HEK293 (cell line): Measurements from ENCODE around the gene SLC49A3.
"Not testable (repeated sequence)": the region's sequence is repeated elsewhere in the genome, so short reads cannot be mapped to it uniquely, and the experiment has no call there.

ENCODE experiments used
- CTCF ChIA-PET: fragments of 350-600 bp; formaldehyde crosslinking; extraction: SDS; loops from one replicate; lab custom pipeline; 2021; ENCODE audit warnings: antibody characterized with exemption; lab: Yijun Ruan, JAX
- POLR2A ChIA-PET: fragments of 300-600 bp; formaldehyde crosslinking; extraction: SDS; loops from one replicate; lab custom pipeline; 2020; ENCODE audit warnings: antibody characterized with exemption, inconsistent platforms; lab: Yijun Ruan, JAX
- H3K27ac ChIP-seq: fragments of 200-500 bp; sonication (Bioruptor generic); 2 replicates; pipeline ENCODE4 v1.5.1; 2014; ENCODE audit warnings: low read depth, low read length, control low read depth, inconsistent platforms; ENCODE audit errors: extremely low read depth
- H3K36me3 ChIP-seq, 2 experiments: fragments of 200-500 bp in 1 of 2; sonication (Bioruptor generic) in 1 of 2; 1 replicate in 1 of 2; 2 replicates in 1 of 2; pipeline ENCODE4 v1.5.1; 2014 to 2017; ENCODE audit warnings: inconsistent platforms in 2 of 2, low read length in 2 of 2; ENCODE audit not compliant: control insufficient read depth in 2 of 2, insufficient read depth in 1 of 2
- H3K4me1 ChIP-seq: fragments of 200-500 bp; sonication (Bioruptor generic); 2 replicates; pipeline ENCODE4 v1.5.1; 2014; ENCODE audit warnings: mild to moderate bottlenecking, low read length, inconsistent platforms; ENCODE audit not compliant: control insufficient read depth, insufficient read depth
- H3K4me3 ChIP-seq: 2 replicates; pipeline ENCODE4 v1.5.1; 2011; ENCODE audit warnings: low read depth, mild to moderate bottlenecking, control low read depth, low read length, moderate library complexity
- H3K9me3 ChIP-seq: fragments of 200-500 bp; sonication (Bioruptor generic); 2 replicates; pipeline ENCODE4 v1.5.1; 2014; ENCODE audit warnings: low read depth, low read length, inconsistent platforms; ENCODE audit not compliant: control insufficient read depth, insufficient read depth
- HOXC10 ChIP-seq: sonication (generic); formaldehyde crosslinking; IDR thresholded peaks from 2 replicates; pipeline ENCODE4 v1.8.1; 2023; ENCODE audit warnings: mild to moderate bottlenecking, missing genetic modification reagents
- RBAK ChIP-seq: fragments of 450-650 bp; formaldehyde crosslinking; IDR thresholded peaks from 2 replicates; pipeline ENCODE4 v1.5.1; 2016; ENCODE audit warnings: missing biosample characterization, missing genetic modification characterization
- SP2 ChIP-seq: fragments of 450-650 bp; formaldehyde crosslinking; IDR thresholded peaks from 2 replicates; pipeline ENCODE4 v1.5.1; 2016; ENCODE audit warnings: missing biosample characterization, missing genetic modification characterization
- ZFP69B ChIP-seq: fragments of 450-650 bp; formaldehyde crosslinking; IDR thresholded peaks from 2 replicates; pipeline ENCODE4 v1.5.1; 2016; ENCODE audit warnings: missing biosample characterization, missing genetic modification characterization
- ZNF121 ChIP-seq: fragments of 450-650 bp; formaldehyde crosslinking; IDR thresholded peaks from 2 replicates; pipeline ENCODE4 v1.5.1; 2016; ENCODE audit warnings: missing biosample characterization, missing genetic modification characterization
- ZNF16 ChIP-seq: fragments of 450-650 bp; formaldehyde crosslinking; IDR thresholded peaks from 2 replicates; pipeline ENCODE4 v1.5.1; 2016; ENCODE audit warnings: low read depth, missing biosample characterization, missing genetic modification characterization
- ZNF341 ChIP-seq: fragments of 450-650 bp; formaldehyde crosslinking; IDR thresholded peaks from 2 replicates; pipeline ENCODE4; 2016; ENCODE audit warnings: low read depth, missing biosample characterization, missing genetic modification characterization
- ZNF423 ChIP-seq: fragments of 450-650 bp; formaldehyde crosslinking; IDR thresholded peaks from 2 replicates; pipeline ENCODE4 v1.5.1; 2016; ENCODE audit warnings: missing biosample characterization, missing genetic modification characterization
- ZNF521 ChIP-seq: fragments of 450-650 bp; formaldehyde crosslinking; IDR thresholded peaks from 2 replicates; pipeline ENCODE4 v1.5.1; 2017; ENCODE audit warnings: missing biosample characterization, mild to moderate bottlenecking, missing genetic modification characterization
- ZNF549 ChIP-seq: fragments of 450-650 bp; IDR thresholded peaks from 2 replicates; pipeline ENCODE4 v1.5.1; 2018; ENCODE audit warnings: missing biosample characterization, missing genetic modification characterization, mild to moderate bottlenecking, inconsistent platforms, moderate library complexity
- ZNF558 ChIP-seq: fragments of 450-650 bp; formaldehyde crosslinking; IDR thresholded peaks from 2 replicates; pipeline ENCODE4 v1.5.1; 2016; ENCODE audit warnings: missing biosample characterization, missing genetic modification characterization
- ZNF626 ChIP-seq: fragments of 450-650 bp; sonication (Bioruptor Pico); formaldehyde crosslinking; IDR thresholded peaks from 2 replicates; pipeline ENCODE4 v1.5.1; 2018; ENCODE audit warnings: missing biosample characterization, missing genetic modification characterization, inconsistent platforms
- ZNF777 ChIP-seq: fragments of 450-650 bp; formaldehyde crosslinking; IDR thresholded peaks from 2 replicates; pipeline ENCODE4 v1.5.1; 2017; ENCODE audit warnings: missing biosample characterization, missing genetic modification characterization, borderline replicate concordance
- TF ChIP-seq, protein P1 (sequence below): fragments of 450-650 bp; formaldehyde crosslinking; IDR thresholded peaks from 2 replicates; pipeline ENCODE4 v1.5.1; 2017; ENCODE audit warnings: missing biosample characterization, missing genetic modification characterization
- TF ChIP-seq, protein P2 (sequence below): fragments of 450-650 bp; IDR thresholded peaks from 2 replicates; pipeline ENCODE4 v1.5.1; 2018; ENCODE audit warnings: missing biosample characterization, mild to moderate bottlenecking, missing genetic modification characterization
- TF ChIP-seq, protein P3 (sequence below): fragments of 450-650 bp; formaldehyde crosslinking; IDR thresholded peaks from 2 replicates; pipeline ENCODE4 v1.5.1; 2017; ENCODE audit warnings: missing biosample characterization, missing genetic modification characterization
- TF ChIP-seq, protein P4 (sequence below): fragments of 450-650 bp; formaldehyde crosslinking; IDR thresholded peaks from 2 replicates; pipeline ENCODE4 v1.5.1; 2016; ENCODE audit warnings: missing biosample characterization, missing genetic modification characterization, low read depth
- TF ChIP-seq, protein P5 (sequence below): fragments of 450-650 bp; formaldehyde crosslinking; IDR thresholded peaks from 2 replicates; pipeline ENCODE4; 2016; ENCODE audit warnings: missing biosample characterization, missing genetic modification characterization

SLC49A3 gene

DNA sequence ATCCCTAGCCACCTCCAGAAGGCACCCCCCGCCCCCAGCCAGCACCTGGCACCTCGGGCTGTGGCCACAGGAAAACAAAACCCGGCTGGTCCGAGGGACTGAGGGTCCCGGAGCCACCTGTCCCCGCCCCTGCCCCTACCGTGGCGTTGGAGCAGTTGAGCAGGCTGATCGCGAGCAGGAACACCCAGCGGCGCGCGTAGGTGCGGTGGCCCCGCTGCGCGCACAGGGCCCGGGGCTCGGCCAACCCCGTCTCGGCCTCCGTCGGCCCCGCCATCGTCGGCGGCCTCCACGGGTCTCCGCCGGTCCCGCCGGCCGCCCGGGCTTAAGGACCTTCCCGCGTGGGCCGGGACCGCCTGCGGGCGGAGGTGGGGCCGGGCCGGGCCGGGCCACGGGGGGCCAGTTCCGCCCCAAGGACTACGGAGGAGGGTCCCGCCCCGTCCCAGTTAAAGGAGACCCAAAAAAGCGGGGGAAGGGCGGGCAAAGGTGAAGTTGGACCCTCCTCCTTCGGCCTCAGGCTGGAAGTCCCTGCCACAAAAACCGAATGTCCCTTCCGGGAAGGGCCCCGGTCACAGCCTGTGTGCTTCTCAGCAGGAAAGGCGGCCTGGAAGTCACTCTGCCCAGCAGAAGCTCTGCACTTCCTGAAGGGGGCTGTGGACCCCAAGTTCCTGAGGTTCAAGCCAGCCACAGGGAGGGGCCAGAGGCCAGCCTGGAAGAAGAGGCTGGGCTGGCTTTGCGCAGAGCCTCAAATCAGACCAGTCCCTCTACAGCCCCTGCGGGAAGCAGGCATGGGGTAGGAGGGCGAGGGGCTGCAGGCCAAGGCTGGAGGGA lies at the start of gene SLC49A3:
TSS of gene SLC49A3 (minus strand) at position 298 of the 828 bp plus-strand sequence. CDS start at position 274, 24 bp downstream.
- CTCF ChIA-PET = no interaction called here

DNA sequence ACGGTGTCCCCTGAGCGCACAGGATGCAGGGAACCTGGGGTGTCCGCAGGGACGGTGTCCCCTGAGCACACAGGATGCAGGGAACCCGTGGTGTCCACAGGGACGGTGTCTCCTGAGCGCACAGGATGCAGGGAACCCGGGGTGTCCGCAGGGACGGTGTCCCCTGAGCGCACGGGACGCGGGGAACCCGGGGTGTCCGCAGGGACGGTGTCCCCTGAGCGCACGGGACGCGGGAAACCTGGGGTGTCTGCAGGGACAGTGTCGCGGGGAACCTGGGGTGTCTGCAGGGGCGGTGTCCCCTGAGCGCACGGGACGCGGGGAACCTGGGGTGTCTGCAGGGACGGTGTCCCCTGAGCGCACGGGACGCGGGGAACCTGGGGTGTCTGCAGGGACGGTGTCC lies 47.6 kb upstream of the SLC49A3 start:
- H3K27ac ChIP-seq, POLR2A ChIA-PET, H3K9me3 ChIP-seq, H3K4me1 ChIP-seq, CTCF ChIA-PET, H3K4me3 ChIP-seq: not testable (repeated sequence)
- H3K36me3 ChIP-seq = peaks cover 0 to 82% of the 10 kb centered on the region in 2 experiments; a peak in 2 of 3 replicates

More for the DNA sequence above, at the start of gene SLC49A3:
- POLR2A ChIA-PET = no interaction called here
- H3K36me3 ChIP-seq = no peaks in the 10 kb centered on the region
- no peaks in the 10 kb centered on the region for H3K4me1 ChIP-seq
- TF ChIP-seq SP2 (no peak), ZNF423 (tag by site-specific recombination) (no peak), ZNF16 (tag by site-specific recombination) (no peak), ZFP69B (tag by site-specific recombination) (no peak)
- H3K4me3 ChIP-seq = no peak within 1 kb of the TSS
- no peak within 1 kb of the TSS for H3K27ac ChIP-seq
- H3K9me3 ChIP-seq = no peaks in the 10 kb centered on the region

DNA sequence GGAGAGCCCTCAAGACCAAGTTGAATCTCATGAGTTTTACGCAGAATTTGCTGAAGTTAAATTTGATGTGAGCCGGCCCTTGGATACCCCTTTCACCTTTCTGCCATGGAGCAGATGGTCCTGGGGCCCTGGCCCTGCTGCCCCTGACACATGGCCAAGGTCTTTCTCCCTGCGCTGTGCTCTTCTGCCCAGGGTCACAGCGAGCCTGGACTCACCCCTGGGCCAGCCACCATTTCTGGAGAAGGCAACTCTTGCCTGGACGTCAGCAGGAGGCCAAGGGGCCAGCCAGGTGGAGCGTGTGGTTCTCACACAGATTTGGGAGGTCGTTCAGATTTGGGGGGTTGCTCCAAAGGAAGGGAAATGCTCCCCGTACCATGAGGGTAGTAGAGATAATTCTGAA lies 46.6 kb upstream of the SLC49A3 start:
- H3K27ac ChIP-seq = no peak overlapping the region
- no peak overlapping the region for H3K4me3 ChIP-seq
- no peak for TF ChIP-seq ZNF121 (tag by site-specific recombination)
- TF ChIP-seq, protein P1, sequence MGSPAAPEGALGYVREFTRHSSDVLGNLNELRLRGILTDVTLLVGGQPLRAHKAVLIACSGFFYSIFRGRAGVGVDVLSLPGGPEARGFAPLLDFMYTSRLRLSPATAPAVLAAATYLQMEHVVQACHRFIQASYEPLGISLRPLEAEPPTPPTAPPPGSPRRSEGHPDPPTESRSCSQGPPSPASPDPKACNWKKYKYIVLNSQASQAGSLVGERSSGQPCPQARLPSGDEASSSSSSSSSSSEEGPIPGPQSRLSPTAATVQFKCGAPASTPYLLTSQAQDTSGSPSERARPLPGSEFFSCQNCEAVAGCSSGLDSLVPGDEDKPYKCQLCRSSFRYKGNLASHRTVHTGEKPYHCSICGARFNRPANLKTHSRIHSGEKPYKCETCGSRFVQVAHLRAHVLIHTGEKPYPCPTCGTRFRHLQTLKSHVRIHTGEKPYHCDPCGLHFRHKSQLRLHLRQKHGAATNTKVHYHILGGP (tag by site-specific recombination) = no peak
- TF ChIP-seq, protein P2, sequence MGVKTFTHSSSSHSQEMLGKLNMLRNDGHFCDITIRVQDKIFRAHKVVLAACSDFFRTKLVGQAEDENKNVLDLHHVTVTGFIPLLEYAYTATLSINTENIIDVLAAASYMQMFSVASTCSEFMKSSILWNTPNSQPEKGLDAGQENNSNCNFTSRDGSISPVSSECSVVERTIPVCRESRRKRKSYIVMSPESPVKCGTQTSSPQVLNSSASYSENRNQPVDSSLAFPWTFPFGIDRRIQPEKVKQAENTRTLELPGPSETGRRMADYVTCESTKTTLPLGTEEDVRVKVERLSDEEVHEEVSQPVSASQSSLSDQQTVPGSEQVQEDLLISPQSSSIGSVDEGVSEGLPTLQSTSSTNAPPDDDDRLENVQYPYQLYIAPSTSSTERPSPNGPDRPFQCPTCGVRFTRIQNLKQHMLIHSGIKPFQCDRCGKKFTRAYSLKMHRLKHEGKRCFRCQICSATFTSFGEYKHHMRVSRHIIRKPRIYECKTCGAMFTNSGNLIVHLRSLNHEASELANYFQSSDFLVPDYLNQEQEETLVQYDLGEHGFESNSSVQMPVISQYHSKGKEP (tag by site-specific recombination) = no peak
- no peak for TF ChIP-seq ZNF558 (tag by site-specific recombination)
- TF ChIP-seq ZNF626 (tag by site-specific recombination) = no peak
- POLR2A ChIA-PET = no interaction called here
- no peaks in the 10 kb centered on the region for H3K4me1 ChIP-seq
- no peaks in the 10 kb centered on the region for H3K9me3 ChIP-seq
- CTCF ChIA-PET = no interaction called here
- H3K36me3 ChIP-seq = peaks cover 0 to 83% of the 10 kb centered on the region in 2 experiments; a peak in 2 of 3 replicates

DNA sequence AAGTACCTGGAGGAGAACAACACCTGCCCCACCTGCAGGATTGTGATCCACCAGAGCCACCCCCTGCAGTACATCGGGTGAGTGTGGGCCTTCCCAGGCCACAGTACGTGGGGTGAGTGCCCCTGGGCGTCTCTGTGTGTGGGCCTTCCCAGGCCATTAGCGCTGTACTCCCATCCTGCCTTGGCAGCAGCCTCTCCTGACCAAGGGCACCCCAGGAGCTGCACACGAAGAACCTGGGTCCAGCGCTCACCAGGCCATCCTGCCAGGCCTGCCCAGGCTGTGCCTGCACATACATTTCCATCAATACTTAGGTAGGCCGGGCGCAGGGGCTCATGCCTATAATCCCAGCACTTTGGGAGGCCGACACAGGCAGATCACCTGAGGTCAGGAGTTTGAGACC lies 46.0 kb upstream of the SLC49A3 start:
- Histone ChIP-seq H3K36me3 (peaks cover 0 to 81% of the 10 kb centered on the region in 2 experiments; a peak in 2 of 3 replicates), H3K27ac (no peak overlapping the region), H3K4me3 (no peak overlapping the region), H3K4me1 (no peaks in the 10 kb centered on the region), H3K9me3 (no peaks in the 10 kb centered on the region)
- CTCF ChIA-PET = no interaction called here
- POLR2A ChIA-PET = no interaction called here
- TF ChIP-seq RBAK (tag by site-specific recombination) (no peak), ZNF341 (tag by site-specific recombination) (no peak), ZNF521 (no peak), ZNF549 (tag by site-specific recombination) (no peak), HOXC10 (no peak), ZNF777 (tag by site-specific recombination) (no peak)
- TF ChIP-seq, protein P3, sequence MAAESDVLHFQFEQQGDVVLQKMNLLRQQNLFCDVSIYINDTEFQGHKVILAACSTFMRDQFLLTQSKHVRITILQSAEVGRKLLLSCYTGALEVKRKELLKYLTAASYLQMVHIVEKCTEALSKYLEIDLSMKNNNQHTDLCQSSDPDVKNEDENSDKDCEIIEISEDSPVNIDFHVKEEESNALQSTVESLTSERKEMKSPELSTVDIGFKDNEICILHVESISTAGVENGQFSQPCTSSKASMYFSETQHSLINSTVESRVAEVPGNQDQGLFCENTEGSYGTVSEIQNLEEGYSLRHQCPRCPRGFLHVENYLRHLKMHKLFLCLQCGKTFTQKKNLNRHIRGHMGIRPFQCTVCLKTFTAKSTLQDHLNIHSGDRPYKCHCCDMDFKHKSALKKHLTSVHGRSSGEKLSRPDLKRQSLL (tag by site-specific recombination) = no peak
- TF ChIP-seq, protein P4, sequence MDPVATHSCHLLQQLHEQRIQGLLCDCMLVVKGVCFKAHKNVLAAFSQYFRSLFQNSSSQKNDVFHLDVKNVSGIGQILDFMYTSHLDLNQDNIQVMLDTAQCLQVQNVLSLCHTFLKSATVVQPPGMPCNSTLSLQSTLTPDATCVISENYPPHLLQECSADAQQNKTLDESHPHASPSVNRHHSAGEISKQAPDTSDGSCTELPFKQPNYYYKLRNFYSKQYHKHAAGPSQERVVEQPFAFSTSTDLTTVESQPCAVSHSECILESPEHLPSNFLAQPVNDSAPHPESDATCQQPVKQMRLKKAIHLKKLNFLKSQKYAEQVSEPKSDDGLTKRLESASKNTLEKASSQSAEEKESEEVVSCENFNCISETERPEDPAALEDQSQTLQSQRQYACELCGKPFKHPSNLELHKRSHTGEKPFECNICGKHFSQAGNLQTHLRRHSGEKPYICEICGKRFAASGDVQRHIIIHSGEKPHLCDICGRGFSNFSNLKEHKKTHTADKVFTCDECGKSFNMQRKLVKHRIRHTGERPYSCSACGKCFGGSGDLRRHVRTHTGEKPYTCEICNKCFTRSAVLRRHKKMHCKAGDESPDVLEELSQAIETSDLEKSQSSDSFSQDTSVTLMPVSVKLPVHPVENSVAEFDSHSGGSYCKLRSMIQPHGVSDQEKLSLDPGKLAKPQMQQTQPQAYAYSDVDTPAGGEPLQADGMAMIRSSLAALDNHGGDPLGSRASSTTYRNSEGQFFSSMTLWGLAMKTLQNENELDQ (tag by site-specific recombination) = no peak
- TF ChIP-seq, protein P5, sequence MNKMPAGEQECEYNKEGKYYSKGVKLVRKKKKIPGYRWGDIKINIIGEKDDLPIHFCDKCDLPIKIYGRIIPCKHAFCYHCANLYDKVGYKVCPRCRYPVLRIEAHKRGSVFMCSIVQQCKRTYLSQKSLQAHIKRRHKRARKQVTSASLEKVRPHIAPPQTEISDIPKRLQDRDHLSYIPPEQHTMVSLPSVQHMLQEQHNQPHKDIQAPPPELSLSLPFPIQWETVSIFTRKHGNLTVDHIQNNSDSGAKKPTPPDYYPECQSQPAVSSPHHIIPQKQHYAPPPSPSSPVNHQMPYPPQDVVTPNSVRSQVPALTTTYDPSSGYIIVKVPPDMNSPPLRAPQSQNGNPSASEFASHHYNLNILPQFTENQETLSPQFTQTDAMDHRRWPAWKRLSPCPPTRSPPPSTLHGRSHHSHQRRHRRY (tag by site-specific recombination) = no peak
